Left ventricle myocardium inferior (tissue), 1 donor: Measurements from ENCODE around the gene TTC21A. TPM values are rescaled to one million over a fixed set of nuclear protein-coding genes. Genes with fewer than 3 reads are reported as not detected.

Experiments
- DNase-seq: peaks from one replicate; pipeline ENCODE4 v3.0.0-alpha.2; 2020
- H3K27ac ChIP-seq: fragments of 200-600 bp; replicated peaks from 2 replicates; pipeline ENCODE4 v1.8.0; 2021
- H3K27me3 ChIP-seq: fragments of 200-600 bp; 2 replicates; pipeline ENCODE4 v1.8.0; 2021; ENCODE audit warnings: low read depth
- H3K36me3 ChIP-seq: fragments of 200-600 bp; 2 replicates; pipeline ENCODE4 v1.8.0; 2021
- H3K4me1 ChIP-seq: fragments of 200-600 bp; 2 replicates; pipeline ENCODE4 v1.8.0; 2021
- H3K4me3 ChIP-seq: fragments of 200-600 bp; 2 replicates; pipeline ENCODE4 v1.8.0; 2021; ENCODE audit warnings: mild to moderate bottlenecking, moderate library complexity
- H3K9me3 ChIP-seq: fragments of 200-600 bp; replicated peaks from 2 replicates; pipeline ENCODE4 v1.8.0; 2021
- intact Hi-C: fragments of 100-400 bp; cut with micrococcal nuclease; formaldehyde crosslinking; loops from one replicate; pipeline ENCODE4 v1.11.0; 2022
- microRNA-seq: library from miRNA; unstranded; fragments of <30 nt; microRNA quantifications from one replicate; pipeline ENCODE4 v1.2.0, GENCODE V29; 2020
- total RNA-seq: library from RNA; stranded (reverse); fragmentation: NEBNext Ultra II Directional; extraction: Animal tissue kit (Norgen Biotek cat#: 25700); gene quantifications from one replicate; pipeline ENCODE4 v1.2.1, GENCODE V29; 2021
- TF ChIP-seq, protein P1 (sequence below): fragments of 200-600 bp; IDR thresholded peaks from 2 replicates; pipeline ENCODE4 v1.8.0; 2021; ENCODE audit warnings: antibody characterized with exemption, mild to moderate bottlenecking, borderline replicate concordance
- donor health status: DM: no; HTN: yes; CAD: no; lungs with severe emphysema.

The TTC21A gene
- total RNA-seq, 1 donor from 2014 or later: 2.1 TPM

DNA sequence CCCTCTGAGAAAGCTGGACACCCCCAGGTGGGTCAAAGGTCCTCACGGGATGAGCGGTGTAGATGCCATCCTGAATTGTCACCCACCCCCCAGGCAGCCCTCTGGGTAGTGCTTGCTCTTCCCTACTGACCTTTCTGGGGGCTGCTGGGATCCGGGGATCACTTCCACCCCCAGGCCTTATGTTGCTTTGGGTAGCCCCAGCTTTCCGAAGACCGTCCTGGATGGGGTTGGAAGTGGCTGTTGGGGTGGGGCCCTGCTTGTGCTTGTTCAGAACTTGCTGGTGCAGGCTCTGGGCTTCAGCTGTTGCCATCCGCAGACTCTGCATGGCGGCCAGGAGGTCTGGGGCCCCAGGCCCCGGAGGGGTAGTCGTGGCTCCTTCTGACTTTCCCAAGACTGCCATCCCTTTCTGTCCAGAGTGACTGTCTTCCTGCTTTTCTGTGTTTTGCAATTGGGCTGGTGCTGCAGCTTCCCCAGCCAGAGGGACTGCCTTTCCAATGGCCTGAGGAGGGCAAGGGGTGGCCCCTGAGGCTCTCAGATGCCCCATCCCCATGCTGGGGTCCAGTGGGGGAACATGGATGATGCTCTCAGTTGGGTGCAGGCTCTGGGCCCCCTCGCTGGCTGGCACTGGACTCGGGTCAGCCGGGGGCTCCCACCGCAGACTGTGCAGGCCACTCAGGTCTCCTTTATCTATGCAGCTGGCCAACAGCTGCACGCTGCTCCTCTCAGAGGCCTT, 78.6 kb downstream of the TTC21A start:
- Histone ChIP-seq H3K4me3 (peak overlapping the region; percentile 67), H3K4me1 (peaks cover 92% of the 10 kb centered on the region), H3K36me3 (peaks cover 42% of the 10 kb centered on the region)

GRCh38 chr3:39186692-39187151, 79.2 kb downstream of the TTC21A start:
- H3K4me1 ChIP-seq: peaks cover 88% of the 10 kb centered on the region
- intact Hi-C loops: loop anchor here (5.0 kb wide), 1 partner anchor 101 kb away; no protein-coding TSS in a partner anchor
- H3K9me3 ChIP-seq: no peaks in the 10 kb centered on the region
- no peaks in the 10 kb centered on the region for H3K27me3 ChIP-seq
- no peak for DNase-seq
- peak overlapping the region; percentile 94 for H3K27ac ChIP-seq
- peak overlapping the region; percentile 67 for H3K4me3 ChIP-seq
- TF ChIP-seq, protein P1, sequence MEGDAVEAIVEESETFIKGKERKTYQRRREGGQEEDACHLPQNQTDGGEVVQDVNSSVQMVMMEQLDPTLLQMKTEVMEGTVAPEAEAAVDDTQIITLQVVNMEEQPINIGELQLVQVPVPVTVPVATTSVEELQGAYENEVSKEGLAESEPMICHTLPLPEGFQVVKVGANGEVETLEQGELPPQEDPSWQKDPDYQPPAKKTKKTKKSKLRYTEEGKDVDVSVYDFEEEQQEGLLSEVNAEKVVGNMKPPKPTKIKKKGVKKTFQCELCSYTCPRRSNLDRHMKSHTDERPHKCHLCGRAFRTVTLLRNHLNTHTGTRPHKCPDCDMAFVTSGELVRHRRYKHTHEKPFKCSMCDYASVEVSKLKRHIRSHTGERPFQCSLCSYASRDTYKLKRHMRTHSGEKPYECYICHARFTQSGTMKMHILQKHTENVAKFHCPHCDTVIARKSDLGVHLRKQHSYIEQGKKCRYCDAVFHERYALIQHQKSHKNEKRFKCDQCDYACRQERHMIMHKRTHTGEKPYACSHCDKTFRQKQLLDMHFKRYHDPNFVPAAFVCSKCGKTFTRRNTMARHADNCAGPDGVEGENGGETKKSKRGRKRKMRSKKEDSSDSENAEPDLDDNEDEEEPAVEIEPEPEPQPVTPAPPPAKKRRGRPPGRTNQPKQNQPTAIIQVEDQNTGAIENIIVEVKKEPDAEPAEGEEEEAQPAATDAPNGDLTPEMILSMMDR: no peak
- H3K36me3 ChIP-seq: peaks cover 42% of the 10 kb centered on the region

More for the DNA sequence above, 78.6 kb downstream of the TTC21A start:
- Histone ChIP-seq H3K9me3 (no peaks in the 10 kb centered on the region), H3K27me3 (no peaks in the 10 kb centered on the region), H3K27ac (peak overlapping the region; percentile 94)
- TF ChIP-seq, protein P1: no peak
- intact Hi-C loops: loop anchor here (5.0 kb wide), 1 partner anchor 101 kb away; no protein-coding TSS in a partner anchor
- DNase-seq: no peak

- H3K36me3 ChIP-seq: peaks cover 42% of the 10 kb centered on the region
- H3K4me3 ChIP-seq: peak overlapping the region; percentile 67
- no peaks in the 10 kb centered on the region for H3K9me3 ChIP-seq
- TF ChIP-seq, protein P1: no peak
- intact Hi-C loops: loop anchor here (5.0 kb wide), 1 partner anchor 100 kb away; no protein-coding TSS in a partner anchor
- DNase-seq: no peak
- peak overlapping the region; percentile 94 for H3K27ac ChIP-seq
- H3K4me1 ChIP-seq: peaks cover 82% of the 10 kb centered on the region
- no peaks in the 10 kb centered on the region for H3K27me3 ChIP-seq
Observed at GRCh38 chr3:39187372-39188155, 80.1 kb downstream of the TTC21A start.

Small RNA genes lying within 50 kb of the gene (microRNA-seq; reads per million reads assigned to microRNA genes)
- not detected for gene MIR6822

Other genes starting within 250 kb of the TTC21A start
- gene SCN11A, start 55.7 kb upstream of the TTC21A start, total RNA-seq: 0.05 TPM
- gene WDR48, start 55.7 kb upstream of the TTC21A start, total RNA-seq: 33.6 TPM
- 54.0 TPM for gene GORASP1, start 53 bp upstream of the TTC21A start, total RNA-seq
- gene CSRNP1, start 45.9 kb downstream of the TTC21A start, total RNA-seq: 12.1 TPM
- 386 TPM for gene XIRP1, start 84.9 kb downstream of the TTC21A start, total RNA-seq
- gene CX3CR1, start 172.4 kb downstream of the TTC21A start, total RNA-seq: 0.82 TPM
- not detected for gene CCR8, start 222.0 kb downstream of the TTC21A start, total RNA-seq